ENCODE data around the gene PPP3CA. TPM values are rescaled to one million over a fixed set of nuclear protein-coding genes. Genes with fewer than 3 reads are reported as not detected.

PPP3CA gene
- total RNA-seq, 2 donors from 2014 or later = 13.7 to 20.8 TPM

- H3K27ac ChIP-seq = no peak overlapping the region
- intact Hi-C loops (cut with DNase I) = no loop called here
- H3K9me3 ChIP-seq = no peaks in the 10 kb centered on the region
- no peak for ATAC-seq
- no peak for DNase-seq
- TF ChIP-seq POLR2A (IDR thresholded peaks at IDR 0.05) (no peak), CTCF (IDR thresholded peaks at IDR 0.05) (no peak)
- no peaks in the 10 kb centered on the region for H3K36me3 ChIP-seq (replicated peaks in 1 of 2; ENCODE audit: insufficient read depth in 1 of 2, low read depth in 2 of 2)
- WGBS, 2 donors = 74 to 82% methylated on average over 3 of the region's 3 CpGs
- no peaks in the 10 kb centered on the region for H3K4me1 ChIP-seq
- H3K27me3 ChIP-seq = no peaks in the 10 kb centered on the region
- H3K4me3 ChIP-seq = no peak overlapping the region
Measured at GRCh38 chr4:101230801-101231426, 116.4 kb downstream of the PPP3CA start.

GRCh38 chr4:101229116-101229515 is 118.2 kb downstream of the PPP3CA start:
- H3K4me1 ChIP-seq = no peaks in the 10 kb centered on the region
- TF ChIP-seq CTCF (IDR thresholded peaks at IDR 0.05) (no peak), POLR2A (IDR thresholded peaks at IDR 0.05) (no peak)
- no peak overlapping the region for H3K27ac ChIP-seq
- intact Hi-C loops (cut with DNase I) = no loop called here
- no peak for ATAC-seq
- no peak for DNase-seq
- H3K9me3 ChIP-seq = no peaks in the 10 kb centered on the region
- WGBS, 2 donors = 93 to 94% methylated on average over 2 of the region's 2 CpGs
- no peaks in the 10 kb centered on the region for H3K27me3 ChIP-seq
- no peak overlapping the region for H3K4me3 ChIP-seq
- H3K36me3 ChIP-seq (replicated peaks in 1 of 2; ENCODE audit: insufficient read depth in 1 of 2, low read depth in 2 of 2) = no peaks in the 10 kb centered on the region

GRCh38 chr4:101227715-101228114 is 119.6 kb downstream of the PPP3CA start:
- H3K4me1 ChIP-seq = peaks cover 7% of the 10 kb centered on the region
- DNase-seq (no peak), ATAC-seq (no peak)
- H3K4me3 ChIP-seq = no peak overlapping the region
- no peaks in the 10 kb centered on the region for H3K36me3 ChIP-seq (replicated peaks in 1 of 2; ENCODE audit: insufficient read depth in 1 of 2, low read depth in 2 of 2)
- no peaks in the 10 kb centered on the region for H3K9me3 ChIP-seq
- intact Hi-C loops (cut with DNase I) = no loop called here
- H3K27ac ChIP-seq = no peak overlapping the region
- no peaks in the 10 kb centered on the region for H3K27me3 ChIP-seq
- TF ChIP-seq CTCF (IDR thresholded peaks at IDR 0.05) (no peak), POLR2A (IDR thresholded peaks at IDR 0.05) (no peak)

GRCh38 chr4:101224358-101225218 is 122.7 kb downstream of the PPP3CA start:
- H3K36me3 ChIP-seq (replicated peaks in 1 of 2; ENCODE audit: insufficient read depth in 1 of 2, low read depth in 2 of 2) = no peaks in the 10 kb centered on the region
- ATAC-seq (no peak), DNase-seq (no peak)
- 50 to 71% methylated on average over 4 of the region's 4 CpGs for WGBS, 2 donors
- H3K27me3 ChIP-seq = no peaks in the 10 kb centered on the region
- no peak overlapping the region for H3K27ac ChIP-seq
- no peaks in the 10 kb centered on the region for H3K9me3 ChIP-seq
- intact Hi-C loops (cut with DNase I) = no loop called here
- TF ChIP-seq POLR2A (IDR thresholded peaks at IDR 0.05) = no peak
- no peak overlapping the region for H3K4me3 ChIP-seq
- H3K4me1 ChIP-seq = peaks cover 17% of the 10 kb centered on the region

GRCh38 chr4:101222156-101222845 is 125.0 kb downstream of the PPP3CA start:
- H3K4me3 ChIP-seq = no peak overlapping the region
- peaks cover 17% of the 10 kb centered on the region for H3K4me1 ChIP-seq
- no peaks in the 10 kb centered on the region for H3K9me3 ChIP-seq
- DNase-seq = no peak
- no peak for ATAC-seq
- H3K27me3 ChIP-seq = no peaks in the 10 kb centered on the region
- 43 to 44% methylated on average over 3 of the region's 3 CpGs for WGBS, 2 donors
- no peak for TF ChIP-seq POLR2A (IDR thresholded peaks at IDR 0.05)
- TF ChIP-seq CTCF (IDR thresholded peaks at IDR 0.05) = no peak
- H3K36me3 ChIP-seq (replicated peaks in 1 of 2; ENCODE audit: insufficient read depth in 1 of 2, low read depth in 2 of 2) = no peaks in the 10 kb centered on the region
- H3K27ac ChIP-seq = no peak overlapping the region
- intact Hi-C loops (cut with DNase I) = no loop called here
